Activated T-cell treated with anti-CD3 and anti-CD28 coated beads, Interleukin-2, amount 50 U/mL, for 24 hours (primary cell): Measurements from ENCODE around the gene FAM107B.

Experiments used
- DNase-seq: peaks from one replicate; pipeline ENCODE4 v3.0.0-alpha.2; 2020
- H3K27ac Mint-ChIP-seq: 2 replicates; pipeline ENCODE4 v1.8.0; 2020; ENCODE audit warnings: mild to moderate bottlenecking, mixed read lengths
- H3K27me3 Mint-ChIP-seq: 2 replicates; pipeline ENCODE4 v1.8.0; 2020; ENCODE audit warnings: mixed read lengths
- H3K36me3 Mint-ChIP-seq: 2 replicates; pipeline ENCODE4 v1.8.0; 2020; ENCODE audit warnings: low read depth, mixed read lengths
- H3K4me1 Mint-ChIP-seq: 2 replicates; pipeline ENCODE4 v1.8.0; 2020; ENCODE audit warnings: low read depth, mixed read lengths
- H3K4me3 Mint-ChIP-seq: 2 replicates; pipeline ENCODE4 v1.8.0; 2020; ENCODE audit warnings: mild to moderate bottlenecking, moderate library complexity, mixed read lengths
- H3K9me3 Mint-ChIP-seq: 2 replicates; pipeline ENCODE4 v1.8.0; 2020; ENCODE audit warnings: mixed read lengths

The FAM107B gene

DNA sequence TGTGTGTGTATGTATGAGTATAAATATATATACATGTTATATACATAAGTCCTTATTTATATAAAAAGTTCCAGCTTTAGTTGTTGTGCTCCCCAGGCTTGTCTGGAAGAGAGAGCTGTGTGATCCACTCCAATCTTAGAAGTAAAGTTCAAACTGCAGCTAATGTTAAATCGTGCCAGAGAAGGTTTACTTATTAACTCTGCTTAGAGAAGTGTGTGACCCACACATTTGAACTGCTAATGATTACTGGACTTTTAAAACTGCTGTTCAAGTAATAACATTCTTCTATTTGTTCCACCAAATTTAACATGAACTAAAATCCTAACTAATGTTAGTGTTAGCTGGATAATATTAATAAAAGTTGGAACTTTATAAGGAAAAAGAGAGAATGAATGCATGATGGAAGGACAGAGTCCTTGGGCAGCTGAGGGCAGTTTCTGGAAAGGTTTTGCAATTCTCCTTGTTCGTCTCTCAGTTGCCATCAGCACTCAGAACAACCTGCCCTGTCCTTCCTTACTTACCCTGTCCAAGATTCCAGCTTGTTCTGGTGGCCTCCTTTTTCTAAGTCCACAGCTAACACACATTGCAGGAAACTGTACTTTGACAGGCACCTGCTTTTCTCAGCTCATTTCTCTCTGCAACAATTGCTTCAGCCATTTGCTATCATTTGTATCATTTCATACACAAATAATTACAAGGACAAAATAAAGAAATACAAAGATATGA lies 162.6 kb downstream of the FAM107B start:
- peaks cover 49% of the 10 kb centered on the region for H3K4me1 Mint-ChIP-seq
- no peak overlapping the region for H3K4me3 Mint-ChIP-seq
- no peaks in the 10 kb centered on the region for H3K27me3 Mint-ChIP-seq
- peaks cover 3% of the 10 kb centered on the region for H3K9me3 Mint-ChIP-seq
- H3K36me3 Mint-ChIP-seq = no peaks in the 10 kb centered on the region
- no peak for DNase-seq
- H3K27ac Mint-ChIP-seq = no peak overlapping the region

DNA sequence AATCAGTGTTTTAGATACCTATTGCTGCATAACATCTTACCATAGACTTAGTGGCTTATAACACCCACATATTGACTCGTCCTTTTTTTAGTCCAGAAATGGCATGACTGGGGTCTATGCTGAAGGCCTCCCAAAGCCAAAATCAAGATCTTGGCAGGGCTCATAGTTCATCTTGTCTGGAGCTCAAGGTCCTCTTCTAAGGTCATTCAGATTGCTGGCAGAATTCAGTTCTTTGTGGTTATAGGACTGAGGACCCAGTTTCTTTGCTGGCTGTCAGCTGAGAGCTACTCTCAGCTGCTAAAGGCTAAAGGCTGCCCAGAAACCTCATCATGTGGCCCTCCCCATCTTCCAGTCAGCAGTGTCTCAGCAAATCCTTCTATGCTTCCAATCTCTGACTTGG lies 165.5 kb downstream of the FAM107B start:
- Mint-ChIP-seq H3K4me1 (peaks cover 60% of the 10 kb centered on the region), H3K36me3 (no peaks in the 10 kb centered on the region), H3K27ac (no peak overlapping the region), H3K9me3 (peaks cover 7% of the 10 kb centered on the region), H3K27me3 (no peaks in the 10 kb centered on the region), H3K4me3 (no peak overlapping the region)
- DNase-seq = no peak

DNA sequence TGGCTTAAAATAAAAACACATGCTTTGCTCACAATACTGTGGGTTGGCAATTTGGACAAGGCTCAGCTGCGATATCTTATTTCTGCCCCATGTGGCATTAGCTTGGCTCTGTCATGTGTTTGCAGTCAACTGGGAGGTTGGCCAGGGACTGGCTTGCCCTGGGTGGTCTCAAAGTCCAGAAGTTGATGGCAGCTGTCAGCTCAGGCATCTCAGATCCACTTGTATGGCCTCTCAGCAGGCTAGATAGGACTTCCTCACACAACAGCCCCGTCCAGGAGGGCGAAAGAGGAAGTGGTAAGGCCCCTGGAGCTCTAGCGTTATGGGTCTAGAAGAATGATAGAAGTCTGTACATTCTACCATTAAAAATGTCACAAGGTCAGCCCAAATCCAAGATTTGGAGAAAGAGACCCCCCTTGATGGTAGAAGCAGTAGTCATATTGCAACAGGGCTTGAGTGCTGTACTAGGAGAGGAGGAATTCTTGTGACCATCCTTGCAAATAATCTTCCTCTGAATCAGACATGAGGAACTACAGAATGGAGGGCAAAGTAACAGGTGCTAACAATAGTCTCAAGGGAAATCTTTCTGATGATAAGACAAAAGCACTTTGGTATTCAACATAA lies 166.2 kb downstream of the FAM107B start:
- Mint-ChIP-seq H3K4me3 (no peak overlapping the region), H3K27ac (peak overlapping the region; percentile 42), H3K9me3 (peaks cover 7% of the 10 kb centered on the region), H3K36me3 (peaks cover under 1% of the 10 kb centered on the region), H3K4me1 (peaks cover 58% of the 10 kb centered on the region), H3K27me3 (no peaks in the 10 kb centered on the region)
- no peak for DNase-seq

DNA sequence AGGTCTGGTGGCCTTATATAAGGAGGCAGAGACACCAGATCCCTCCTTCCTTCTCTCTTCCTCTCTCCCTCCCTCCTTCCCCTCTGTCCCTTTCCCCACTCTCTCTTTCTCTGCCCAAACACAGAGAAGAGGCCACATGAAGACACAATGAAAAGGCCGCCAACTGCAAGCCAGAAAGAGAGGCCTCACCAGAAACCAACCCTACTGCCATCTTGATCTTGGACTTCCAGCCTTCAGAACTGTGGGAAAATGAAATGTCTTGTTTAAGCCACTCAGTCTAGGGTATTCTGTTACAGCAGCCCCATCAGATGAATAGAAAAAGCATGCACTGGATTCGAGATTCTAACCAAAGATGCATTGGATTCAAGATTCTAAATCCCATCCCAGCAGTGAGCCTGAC lies 168.1 kb downstream of the FAM107B start:
- Mint-ChIP-seq H3K4me1 (peaks cover 62% of the 10 kb centered on the region), H3K36me3 (peaks cover 15% of the 10 kb centered on the region), H3K9me3 (peaks cover 7% of the 10 kb centered on the region), H3K4me3 (no peak overlapping the region), H3K27me3 (no peaks in the 10 kb centered on the region), H3K27ac (peak overlapping the region; percentile 57)
- DNase-seq = no peak

DNA sequence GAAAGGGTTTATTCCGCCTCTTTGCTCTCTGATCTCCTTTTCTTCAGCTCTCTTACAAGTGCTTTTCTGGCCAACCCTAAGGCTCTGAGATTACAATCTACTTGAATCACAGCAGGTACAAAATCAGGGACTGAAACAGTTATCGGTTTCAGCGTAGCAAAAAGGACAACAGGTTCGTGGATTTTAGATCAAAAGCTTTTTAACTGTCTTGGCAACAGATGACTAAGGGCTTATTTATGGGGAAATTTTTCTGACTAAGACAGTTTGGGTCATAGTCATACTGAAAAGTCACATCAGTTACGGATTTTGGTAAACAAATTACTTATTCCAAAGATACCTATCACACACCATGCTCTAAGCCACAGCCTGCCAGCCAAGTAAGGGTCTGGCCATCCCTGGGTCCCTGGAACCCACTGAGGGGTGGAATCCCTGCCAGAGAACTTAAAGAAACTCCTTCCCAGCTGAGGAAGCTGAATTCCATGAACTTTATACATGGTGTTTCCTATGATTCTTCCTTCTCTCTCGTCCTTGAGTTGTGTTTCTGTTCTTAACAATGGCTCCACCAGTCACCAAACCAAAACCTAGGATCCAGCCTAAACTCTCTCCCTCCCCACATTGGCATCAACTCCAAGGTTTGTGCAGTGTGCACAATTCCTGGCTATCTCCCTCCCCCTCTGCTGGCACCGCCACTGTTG lies 169.3 kb downstream of the FAM107B start:
- no peak for DNase-seq
- H3K27ac Mint-ChIP-seq = peak overlapping the region; percentile 96
- peak overlapping the region; percentile 84 for H3K4me3 Mint-ChIP-seq
- peaks cover 7% of the 10 kb centered on the region for H3K9me3 Mint-ChIP-seq
- H3K4me1 Mint-ChIP-seq = peaks cover 71% of the 10 kb centered on the region
- H3K27me3 Mint-ChIP-seq = no peaks in the 10 kb centered on the region
- H3K36me3 Mint-ChIP-seq = peaks cover 27% of the 10 kb centered on the region

DNA sequence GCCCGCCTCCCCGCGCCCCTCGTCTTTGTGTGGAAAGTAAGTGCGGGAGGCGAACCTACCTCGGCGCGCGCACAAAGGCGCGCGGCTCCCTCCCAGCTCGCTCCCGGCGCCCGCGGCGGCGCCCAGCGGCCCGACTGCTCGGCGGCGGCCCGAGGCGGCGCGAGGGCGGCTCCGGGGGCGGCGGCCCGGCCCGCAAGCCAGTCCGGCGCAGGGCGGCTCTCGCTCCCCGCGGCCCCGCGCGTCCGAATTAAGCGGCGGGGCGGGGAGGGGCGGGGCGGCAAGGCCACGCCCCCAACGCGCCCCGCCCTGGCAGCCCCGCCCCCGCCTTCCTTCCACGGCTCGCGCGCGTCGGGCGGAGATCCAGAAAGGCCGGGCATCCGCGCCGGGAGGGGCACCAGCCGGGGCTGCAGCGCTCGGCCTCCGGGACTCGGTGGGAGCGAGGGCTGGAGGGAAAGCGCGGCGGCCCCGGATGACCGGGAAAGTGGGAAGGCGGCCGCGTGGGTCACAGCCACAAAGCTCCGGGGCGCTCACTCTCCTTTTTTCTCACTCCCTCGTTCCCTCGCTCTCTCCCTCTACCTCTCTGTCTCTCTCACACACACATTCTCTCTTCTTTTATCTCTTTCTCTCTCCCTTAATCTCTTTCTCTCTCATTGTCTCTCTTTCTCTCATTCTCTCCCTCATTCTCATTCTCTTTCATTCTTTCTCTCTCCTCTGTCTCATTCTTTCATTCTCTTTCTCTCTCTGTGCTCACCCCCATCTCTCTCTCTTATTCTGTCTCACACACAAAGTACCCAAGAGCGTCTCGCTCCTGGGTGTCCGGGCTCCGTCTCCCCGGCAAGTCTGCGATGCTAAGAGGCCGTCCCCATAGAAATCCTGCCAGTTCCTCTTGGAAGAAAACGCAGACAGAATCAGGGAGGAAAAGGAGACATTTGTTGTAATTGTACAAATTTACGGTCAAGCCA lies 170.2 kb downstream of the FAM107B start:
- peaks cover 7% of the 10 kb centered on the region for H3K9me3 Mint-ChIP-seq
- peak overlapping the region; percentile 96 for H3K27ac Mint-ChIP-seq
- peaks cover 36% of the 10 kb centered on the region for H3K36me3 Mint-ChIP-seq
- DNase-seq = peak; percentile 82
- H3K27me3 Mint-ChIP-seq = no peaks in the 10 kb centered on the region
- peaks cover 76% of the 10 kb centered on the region for H3K4me1 Mint-ChIP-seq
- H3K4me3 Mint-ChIP-seq = peak overlapping the region; percentile 84

DNA sequence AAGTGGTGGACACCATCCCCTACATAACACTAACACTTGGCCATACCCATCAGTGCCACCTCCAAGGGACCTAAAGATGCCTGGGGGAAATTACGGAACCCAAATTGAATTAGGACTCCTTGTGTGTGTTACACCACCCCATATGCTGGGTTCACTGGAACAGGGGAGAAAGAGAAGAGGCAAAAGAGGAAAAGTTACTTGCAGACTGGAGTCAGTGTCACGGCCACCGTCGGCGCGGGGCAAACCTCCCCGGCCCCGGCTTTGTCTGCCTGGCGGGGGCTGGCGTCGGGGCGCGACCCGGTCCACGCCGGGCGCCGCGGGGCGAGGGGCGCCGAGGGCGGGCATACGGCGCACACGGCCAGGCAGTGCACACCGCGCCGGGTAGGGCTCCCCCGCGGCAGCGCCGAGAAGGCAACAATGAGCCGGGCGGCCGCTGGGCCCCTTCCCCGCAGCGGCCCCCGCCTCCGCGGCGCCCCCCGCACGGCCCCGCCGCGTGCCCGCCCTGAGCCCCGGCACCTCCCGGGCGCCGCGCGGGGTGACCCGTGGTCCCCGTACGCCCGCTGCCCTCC lies 171.1 kb downstream of the FAM107B start:
- H3K27ac Mint-ChIP-seq = peak overlapping the region; percentile 93
- peaks cover 78% of the 10 kb centered on the region for H3K4me1 Mint-ChIP-seq
- peaks cover 44% of the 10 kb centered on the region for H3K36me3 Mint-ChIP-seq
- peak overlapping the region; percentile 94 for H3K4me3 Mint-ChIP-seq
- H3K27me3 Mint-ChIP-seq = no peaks in the 10 kb centered on the region
- peaks cover 7% of the 10 kb centered on the region for H3K9me3 Mint-ChIP-seq
- DNase-seq = peak; percentile 60

DNA sequence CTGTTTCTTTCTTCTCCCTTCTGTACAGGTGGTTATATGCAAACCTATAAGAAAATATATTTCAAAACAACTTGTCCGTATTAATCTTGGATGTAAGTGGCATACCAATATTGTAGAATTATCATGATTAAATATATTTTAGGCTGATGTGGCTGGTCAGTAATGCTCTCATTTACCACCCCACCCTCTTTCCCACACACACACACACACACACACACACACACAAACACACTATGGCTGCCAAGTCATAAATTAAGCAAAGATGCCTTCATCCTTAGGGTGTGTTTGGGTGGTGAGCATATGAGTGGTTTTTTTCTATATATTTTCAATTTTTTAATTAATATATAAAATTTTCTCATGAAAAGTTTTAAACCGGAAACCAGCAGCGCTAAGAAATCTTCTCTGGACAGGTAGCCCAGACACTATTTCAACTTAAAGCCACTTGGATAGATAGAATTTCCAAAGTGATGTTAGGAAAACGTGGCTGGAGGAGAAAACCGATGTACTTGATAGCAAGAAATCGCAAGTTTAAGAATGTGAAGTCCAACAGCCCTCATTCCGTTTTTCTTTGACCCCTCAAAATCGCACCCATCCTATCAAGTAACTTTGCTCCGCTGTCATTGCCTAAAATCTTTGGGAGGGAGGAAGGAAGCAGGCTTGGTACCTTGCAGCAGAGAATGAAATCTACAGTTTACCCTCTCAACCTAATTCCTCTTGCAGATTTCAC lies 171.7 kb downstream of the FAM107B start:
- Mint-ChIP-seq H3K36me3 (peaks cover 51% of the 10 kb centered on the region), H3K27ac (peak overlapping the region; percentile 93), H3K27me3 (no peaks in the 10 kb centered on the region), H3K9me3 (peaks cover 7% of the 10 kb centered on the region), H3K4me3 (peak overlapping the region; percentile 94), H3K4me1 (peaks cover 79% of the 10 kb centered on the region)
- DNase-seq = no peak

DNA sequence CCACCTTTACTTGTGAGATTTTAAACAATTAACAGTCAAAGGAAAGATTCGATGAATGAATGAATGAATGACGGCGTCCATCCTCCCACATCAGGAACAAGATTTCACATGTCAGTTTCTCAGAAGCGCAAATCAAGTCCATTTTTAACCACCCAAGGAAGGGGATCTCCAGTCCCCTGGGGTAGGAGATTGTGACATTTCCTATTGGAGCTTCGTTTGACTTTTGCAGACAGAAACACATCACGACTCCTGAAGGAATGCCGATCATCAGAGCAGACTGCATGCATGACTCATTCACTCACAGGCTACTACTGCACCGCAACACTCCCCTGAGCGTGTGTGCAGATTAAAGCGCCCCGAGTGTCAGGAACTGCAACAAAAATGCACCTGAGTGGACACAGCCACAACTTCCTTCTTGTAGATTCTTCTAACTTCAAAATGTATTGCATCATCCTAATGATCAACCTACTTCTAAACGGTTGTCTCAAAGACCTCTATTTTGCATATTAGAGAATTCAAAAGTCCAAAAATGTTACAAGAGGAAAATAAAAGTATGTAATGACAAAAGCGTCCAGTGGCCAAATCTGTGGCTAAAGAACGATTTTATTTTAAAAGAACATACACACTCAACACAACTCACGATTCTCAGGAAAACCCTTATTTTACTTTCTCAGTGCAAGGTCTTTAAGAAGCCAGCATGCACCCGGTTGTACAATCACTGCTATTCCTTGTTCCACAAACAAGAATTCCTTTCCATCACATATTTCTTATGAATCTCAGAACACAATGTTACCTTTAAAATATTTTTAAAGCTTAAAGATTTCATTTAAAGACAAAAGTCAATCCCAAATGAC lies 172.6 kb downstream of the FAM107B start:
- Mint-ChIP-seq H3K36me3 (peaks cover 58% of the 10 kb centered on the region), H3K4me3 (peak overlapping the region; percentile 94), H3K27ac (peak overlapping the region; percentile 90)

DNA sequence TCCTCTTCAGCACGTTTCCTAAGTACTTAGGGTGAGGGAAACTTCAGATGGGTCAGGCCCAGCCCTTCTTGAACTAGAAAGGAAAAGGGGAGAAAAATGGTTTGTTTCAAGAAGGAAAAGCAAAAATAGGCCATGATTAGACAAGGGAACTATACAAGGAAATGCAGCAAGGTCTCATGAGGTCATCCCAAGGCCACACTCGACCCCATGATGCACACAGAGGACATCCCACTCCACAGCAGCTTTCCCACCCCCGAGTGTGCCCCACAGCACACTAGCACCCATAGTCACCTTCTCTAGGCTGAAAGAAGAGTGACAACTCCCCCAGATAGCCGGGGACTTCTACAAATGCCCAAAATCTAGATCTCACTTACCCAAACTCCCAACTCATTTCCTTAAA lies 173.4 kb downstream of the FAM107B start:
- no peak for DNase-seq
- H3K4me3 Mint-ChIP-seq = peak overlapping the region; percentile 94
- H3K27ac Mint-ChIP-seq = peak overlapping the region; percentile 90
- peaks cover 76% of the 10 kb centered on the region for H3K4me1 Mint-ChIP-seq
- peaks cover 4% of the 10 kb centered on the region for H3K9me3 Mint-ChIP-seq
- peaks cover 66% of the 10 kb centered on the region for H3K36me3 Mint-ChIP-seq
- no peaks in the 10 kb centered on the region for H3K27me3 Mint-ChIP-seq

More for the DNA sequence above, 172.6 kb downstream of the FAM107B start:
- H3K27me3 Mint-ChIP-seq = no peaks in the 10 kb centered on the region
- H3K9me3 Mint-ChIP-seq = peaks cover 4% of the 10 kb centered on the region
- peaks cover 76% of the 10 kb centered on the region for H3K4me1 Mint-ChIP-seq
- peak; percentile 64 for DNase-seq

DNA sequence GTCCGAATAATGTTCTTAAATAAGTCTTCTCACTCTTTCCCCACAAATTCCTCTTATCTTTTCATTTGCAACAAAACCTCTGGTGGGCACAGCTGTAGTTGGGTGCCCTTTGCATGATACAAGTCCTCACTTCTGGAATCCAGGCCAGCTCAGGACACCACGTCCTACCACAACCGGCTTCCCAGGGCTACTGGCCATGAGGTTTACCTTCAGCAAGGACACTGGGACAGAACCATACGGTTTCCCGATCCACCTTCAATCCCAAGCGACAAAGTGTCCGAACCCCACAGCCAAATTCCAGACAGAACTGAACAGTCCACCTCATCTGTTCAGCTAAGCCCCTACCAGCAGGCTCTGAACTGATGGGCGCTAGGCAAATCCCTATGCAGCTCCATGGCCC lies 174.6 kb downstream of the FAM107B start:
- peak overlapping the region; percentile 26 for H3K27ac Mint-ChIP-seq
- H3K36me3 Mint-ChIP-seq = peaks cover 78% of the 10 kb centered on the region
- H3K4me3 Mint-ChIP-seq = no peak overlapping the region
- no peaks in the 10 kb centered on the region for H3K9me3 Mint-ChIP-seq
- H3K4me1 Mint-ChIP-seq = peaks cover 75% of the 10 kb centered on the region
- no peaks in the 10 kb centered on the region for H3K27me3 Mint-ChIP-seq
- DNase-seq = no peak

DNA sequence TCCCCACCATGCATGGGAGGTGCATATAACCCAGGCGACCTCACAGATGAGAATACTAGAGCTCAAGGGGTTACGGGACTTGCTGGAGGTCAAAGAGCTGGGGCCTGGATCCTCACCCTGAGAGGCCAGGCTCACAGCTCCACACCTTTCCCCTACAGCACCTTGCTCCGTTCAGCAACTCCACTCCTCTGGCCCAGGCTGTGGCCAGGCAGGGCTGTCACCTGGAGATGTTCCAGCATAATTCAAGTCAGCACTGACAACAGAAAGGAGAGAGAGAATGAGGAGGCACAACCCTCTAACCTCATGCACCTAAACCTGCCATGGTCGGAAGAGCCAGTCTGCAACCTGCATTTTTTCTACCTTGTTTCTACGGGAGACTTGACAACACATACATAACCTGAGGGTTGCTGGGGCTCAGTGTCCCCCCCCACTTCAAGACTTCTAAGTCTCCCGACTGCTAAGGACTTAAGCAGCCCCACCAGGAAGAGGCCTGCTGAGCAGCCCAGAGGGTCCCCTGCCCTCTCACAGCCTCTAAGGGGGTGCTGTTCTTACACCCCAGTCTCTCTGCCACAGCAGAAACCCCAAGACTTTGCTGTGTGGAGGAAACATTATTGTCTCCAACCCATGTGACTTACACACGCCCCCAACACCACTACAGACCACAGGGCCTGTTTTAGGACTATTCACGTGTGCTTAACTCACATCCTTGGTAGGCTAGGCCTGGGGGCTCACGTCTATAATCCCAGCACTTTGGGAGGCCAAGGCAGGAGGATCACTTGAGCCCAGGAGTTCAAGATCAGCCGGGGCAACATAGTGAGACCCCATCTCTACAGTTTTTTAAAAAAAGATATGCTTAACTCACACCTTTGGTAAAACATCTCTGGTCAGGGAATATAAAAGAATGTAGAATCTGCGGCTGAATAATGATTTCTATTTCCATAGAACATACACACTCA lies 175.6 kb downstream of the FAM107B start:
- Mint-ChIP-seq H3K9me3 (no peaks in the 10 kb centered on the region), H3K36me3 (peaks cover 88% of the 10 kb centered on the region), H3K27me3 (no peaks in the 10 kb centered on the region), H3K27ac (peak overlapping the region; percentile 58), H3K4me1 (peaks cover 75% of the 10 kb centered on the region), H3K4me3 (no peak overlapping the region)
- no peak for DNase-seq
